ENCODE data around the gene MAP4K3. TPM values are rescaled to one million over a fixed set of nuclear protein-coding genes. Genes with fewer than 3 reads are reported as not detected.
A peak's percentile ranks its signal among the peaks of the same experiment; 100 is the strongest.

The MAP4K3 gene
- polyA plus RNA-seq, 2 of the 4 experiments (the other 2 are of a cell fraction), result 15.8 to 44.6 TPM

DNA sequence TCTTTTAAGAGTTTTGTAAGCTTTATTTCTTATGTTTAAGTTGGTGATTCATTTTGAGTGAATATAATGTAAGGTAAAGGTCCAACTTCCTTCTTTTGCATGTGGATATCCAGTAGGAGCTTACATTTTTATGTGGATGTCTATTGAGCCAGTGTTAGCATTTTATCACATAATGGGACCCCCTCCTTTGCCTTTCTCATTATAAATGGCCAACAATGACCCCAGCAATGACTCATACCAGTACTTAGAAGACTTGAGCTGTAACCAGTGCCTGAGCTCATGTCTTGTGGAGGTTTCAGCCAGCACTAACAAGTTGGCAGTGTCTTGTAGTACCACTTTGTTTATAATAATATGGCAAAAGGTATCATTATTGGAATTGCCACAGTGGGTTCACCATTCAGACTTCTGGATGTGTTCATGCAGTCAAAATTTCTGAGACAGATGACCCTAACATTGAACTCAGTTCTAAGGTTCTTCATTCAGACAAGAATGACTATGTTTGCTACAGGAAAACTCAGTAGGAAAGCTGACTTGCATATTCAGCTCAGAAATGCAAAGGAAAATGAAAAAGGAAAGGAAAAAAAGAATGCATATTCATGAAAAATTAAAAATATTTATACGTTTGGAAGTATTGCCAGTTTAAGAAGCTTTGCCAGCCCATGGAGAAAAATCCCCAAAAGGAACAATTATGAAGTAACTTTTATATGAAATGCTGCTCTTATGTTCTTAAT is 234.3 kb downstream of the MAP4K3 start:
- Histone ChIP-seq H3K27ac (no peak overlapping the region), H3K4me3 (no peak overlapping the region), H3K4me1 (peaks cover 3% of the 10 kb centered on the region; the same call in 1 of the 3 replicates), H3K9me3 (peaks cover 4% of the 10 kb centered on the region; the same call in 1 of the 3 replicates), H3K4me2 (no peak overlapping the region)
- TF ChIP-seq, protein P1, sequence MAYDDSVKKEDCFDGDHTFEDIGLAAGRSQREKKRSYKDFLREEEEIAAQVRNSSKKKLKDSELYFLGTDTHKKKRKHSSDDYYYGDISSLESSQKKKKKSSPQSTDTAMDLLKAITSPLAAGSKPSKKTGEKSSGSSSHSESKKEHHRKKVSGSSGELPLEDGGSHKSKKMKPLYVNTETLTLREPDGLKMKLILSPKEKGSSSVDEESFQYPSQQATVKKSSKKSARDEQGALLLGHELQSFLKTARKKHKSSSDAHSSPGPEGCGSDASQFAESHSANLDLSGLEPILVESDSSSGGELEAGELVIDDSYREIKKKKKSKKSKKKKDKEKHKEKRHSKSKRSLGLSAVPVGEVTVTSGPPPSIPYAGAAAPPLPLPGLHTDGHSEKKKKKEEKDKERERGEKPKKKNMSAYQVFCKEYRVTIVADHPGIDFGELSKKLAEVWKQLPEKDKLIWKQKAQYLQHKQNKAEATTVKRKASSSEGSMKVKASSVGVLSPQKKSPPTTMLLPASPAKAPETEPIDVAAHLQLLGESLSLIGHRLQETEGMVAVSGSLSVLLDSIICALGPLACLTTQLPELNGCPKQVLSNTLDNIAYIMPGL (CRISPR knock-in tag; IDR thresholded peaks at IDR 0.05; ENCODE audit: borderline replicate concordance), result no peak
- TF ChIP-seq MAFK (IDR thresholded peaks at IDR 0.05; ENCODE audit: partially characterized antibody), result peak; percentile 43
- TF ChIP-seq, protein P2, sequence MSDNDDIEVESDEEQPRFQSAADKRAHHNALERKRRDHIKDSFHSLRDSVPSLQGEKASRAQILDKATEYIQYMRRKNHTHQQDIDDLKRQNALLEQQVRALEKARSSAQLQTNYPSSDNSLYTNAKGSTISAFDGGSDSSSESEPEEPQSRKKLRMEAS (IDR thresholded peaks at IDR 0.05), result no peak
- peak in 1 of 2 experiments; percentile 59; a peak in 1 of 6 replicates for ATAC-seq
- DNase-seq (ENCODE audit: low read depth in 1 of 2, low spot score in 1 of 2), result no peak
- WGBS (ENCODE audit: missing lambda C conversion rate), result 19% methylated on average over 1 of the region's 1 CpG
- ChIA-PET POLR2A (no interaction called here), CTCF (interaction anchor here (0.6 to 2.0 kb wide), 2 partner anchors 26 to 106 kb away, joined by 4 to 6 read pairs; no protein-coding TSS in a partner anchor)
- FAIRE-seq, result no peak

Small RNAs within 50 kb of the gene (small RNA-seq; reads per million reads assigned to genes)
- 0 reads per million in 6 experiments for gene RF00272

Other genes starting within 250 kb of the MAP4K3 start
- 0.06 TPM in 1 of 2 replicates, not detected in the other for gene CDKL4, start 193.3 kb downstream of the MAP4K3 start, polyA plus RNA-seq (2011; rRNA removed)
- gene CDKL4, start 193.3 kb downstream of the MAP4K3 start, polyA plus RNA-seq (2017; fragmentation: RNase III; extraction: RNeasy Plus Mini Kit Qiagen cat#74134 plus additional on column Dnase treatment), result not detected in 3 replicates
- gene TMEM178A, start 228.6 kb upstream of the MAP4K3 start, polyA plus RNA-seq (2011; rRNA removed), result 0.74 and 0.87 TPM in 2 replicates
- gene TMEM178A, start 228.6 kb upstream of the MAP4K3 start, polyA plus RNA-seq (2017; fragmentation: RNase III; extraction: RNeasy Plus Mini Kit Qiagen cat#74134 plus additional on column Dnase treatment), result 0.13 to 0.15 TPM in 2 of 3 replicates, not detected in the other